Measurements from ENCODE around the gene CIB2. TPM values are rescaled to one million over a fixed set of nuclear protein-coding genes. Genes with fewer than 3 reads are reported as not detected.

CIB2 gene
- 50.6 TPM for total RNA-seq
- 11.2 TPM for polyA plus RNA-seq
- long read RNA-seq, donor 1, partial matches to known transcripts: 0 of 2 reads
- long read RNA-seq, donor 1, other reads (novel, unspliced or antisense): 0 of 2 reads
- long read RNA-seq, donor 2: 0 reads
- long read RNA-seq, donor 3, transcript CIB2-201 (6 exons, 1,598 nt): major isoform, 38 of 63 reads
- long read RNA-seq, donor 3, transcript CIB2-202 (5 exons, 1,511 nt): minor isoform, 7 of 63 reads
- long read RNA-seq, donor 3, partial matches to known transcripts: 5 of 63 reads
- long read RNA-seq, donor 3, other reads (novel, unspliced or antisense): 10 of 63 reads
- long read RNA-seq, donor 4, transcript CIB2-201 (6 exons, 1,598 nt): major isoform, 15 of 17 reads
- long read RNA-seq, donor 4, partial matches to known transcripts: 0 of 17 reads
- long read RNA-seq, donor 4, other reads (novel, unspliced or antisense): 0 of 17 reads
- long read RNA-seq, donor 5, transcript CIB2-201 (6 exons, 1,598 nt): major isoform, 16 of 26 reads
- long read RNA-seq, donor 5, partial matches to known transcripts: 6 of 26 reads
- long read RNA-seq, donor 5, other reads (novel, unspliced or antisense): 0 of 26 reads
- long read RNA-seq, donor 6, transcript CIB2-201 (6 exons, 1,598 nt): major isoform, 14 of 15 reads
- long read RNA-seq, donor 6, partial matches to known transcripts: 0 of 15 reads
- long read RNA-seq, donor 6, other reads (novel, unspliced or antisense): 0 of 15 reads
- long read RNA-seq, donor 7, transcript CIB2-201 (6 exons, 1,598 nt): major isoform, 13 of 17 reads
- long read RNA-seq, donor 7, partial matches to known transcripts: 0 of 17 reads
- long read RNA-seq, donor 7, other reads (novel, unspliced or antisense): 0 of 17 reads
- long read RNA-seq, donor 8, transcript CIB2-201 (6 exons, 1,598 nt): major isoform, 9 of 11 reads
- long read RNA-seq, donor 8, partial matches to known transcripts: 0 of 11 reads
- long read RNA-seq, donor 8, other reads (novel, unspliced or antisense): 0 of 11 reads
- long read RNA-seq, donor 9, transcript CIB2-201 (6 exons, 1,598 nt): major isoform, 10 of 10 reads
- long read RNA-seq, donor 9, partial matches to known transcripts: 0 of 10 reads
- long read RNA-seq, donor 9, other reads (novel, unspliced or antisense): 0 of 10 reads
- long read RNA-seq, donor 10, transcript CIB2-201 (6 exons, 1,598 nt): major isoform, 13 of 16 reads
- long read RNA-seq, donor 10, partial matches to known transcripts: 0 of 16 reads
- long read RNA-seq, donor 10, other reads (novel, unspliced or antisense): 0 of 16 reads

GRCh38 chr15:78131295-78132061, at the start of gene CIB2:
Gene CIB2, minus strand, starts transcription at chr15:78131445. Its CDS starts 230 bp downstream, at chr15:78131215.
- H3K9me3 ChIP-seq (ENCODE audit: control insufficient read depth in 2 of 2, insufficient read depth in 1 of 2, low read length in 1 of 2): no peaks in the 10 kb centered on the region
- peak within 1 kb of the TSS; percentile 93 to 98 for H3K27ac ChIP-seq (ENCODE audit: low read depth in 1 of 2, low read length in 1 of 2)
- peak in 8 of 9 donors; percentile 64 to 92 (median 84) for DNase-seq (ENCODE audit: low read depth in 6 of 9, low spot score in 9 of 9)
- H3K27me3 ChIP-seq (ENCODE audit: control insufficient read depth in 2 of 2, insufficient read depth in 1 of 2, low read length in 1 of 2): no peaks in the 10 kb centered on the region
- peak within 1 kb of the TSS; percentile 67 to 96 for H3K4me3 ChIP-seq (ENCODE audit: low read length in 2 of 2)
- peaks cover 36 to 64% of the 10 kb centered on the region in 2 donors for H3K4me1 ChIP-seq (ENCODE audit: control insufficient read depth in 2 of 2, insufficient read depth in 2 of 2, low read length in 2 of 2)
- H3K36me3 ChIP-seq (ENCODE audit: control insufficient read depth in 2 of 2, insufficient read depth in 2 of 2, low read length in 1 of 2): no peaks in the 10 kb centered on the region
- WGBS: under 1% methylated on average over 78 of the region's 79 CpGs

GRCh38 chr15:78179906-78180305, 48.7 kb upstream of the CIB2 start:
- DNase-seq (ENCODE audit: low read depth in 6 of 9, low spot score in 9 of 9): no peak
- peaks cover 0 to 4% of the 10 kb centered on the region in 2 donors for H3K9me3 ChIP-seq (ENCODE audit: control insufficient read depth in 2 of 2, insufficient read depth in 1 of 2, low read length in 1 of 2)
- no peaks in the 10 kb centered on the region for H3K27me3 ChIP-seq (ENCODE audit: control insufficient read depth in 2 of 2, insufficient read depth in 1 of 2, low read length in 1 of 2)
- H3K36me3 ChIP-seq (ENCODE audit: control insufficient read depth in 2 of 2, insufficient read depth in 2 of 2, low read length in 1 of 2): peaks cover 0 to 5% of the 10 kb centered on the region in 2 donors
- peaks cover 40 to 57% of the 10 kb centered on the region in 2 donors for H3K4me1 ChIP-seq (ENCODE audit: control insufficient read depth in 2 of 2, insufficient read depth in 2 of 2, low read length in 2 of 2)
- H3K27ac ChIP-seq (ENCODE audit: low read depth in 1 of 2, low read length in 1 of 2): no peak overlapping the region
- WGBS: 95% methylated on average over 5 of the region's 5 CpGs
- no peak overlapping the region for H3K4me3 ChIP-seq (ENCODE audit: low read length in 2 of 2)

- no peaks in the 10 kb centered on the region for H3K27me3 ChIP-seq (ENCODE audit: control insufficient read depth in 2 of 2, insufficient read depth in 1 of 2, low read length in 1 of 2)
- peaks cover 46 to 63% of the 10 kb centered on the region in 2 donors for H3K4me1 ChIP-seq (ENCODE audit: control insufficient read depth in 2 of 2, insufficient read depth in 2 of 2, low read length in 2 of 2)
- peaks cover 0 to 5% of the 10 kb centered on the region in 2 donors for H3K36me3 ChIP-seq (ENCODE audit: control insufficient read depth in 2 of 2, insufficient read depth in 2 of 2, low read length in 1 of 2)
- DNase-seq (ENCODE audit: low read depth in 6 of 9, low spot score in 9 of 9): no peak
- no peak overlapping the region for H3K4me3 ChIP-seq (ENCODE audit: low read length in 2 of 2)
- peaks cover 0 to 4% of the 10 kb centered on the region in 2 donors for H3K9me3 ChIP-seq (ENCODE audit: control insufficient read depth in 2 of 2, insufficient read depth in 1 of 2, low read length in 1 of 2)
- WGBS: 87% methylated on average over 12 of the region's 12 CpGs
- no peak overlapping the region for H3K27ac ChIP-seq (ENCODE audit: low read depth in 1 of 2, low read length in 1 of 2)
These were observed 48.1 kb upstream of the CIB2 start for GRCh38 chr15:78179286-78179840.

- H3K27ac ChIP-seq (ENCODE audit: low read depth in 1 of 2, low read length in 1 of 2): no peak overlapping the region
- 97% methylated on average over 6 of the region's 6 CpGs for WGBS
- H3K4me1 ChIP-seq (ENCODE audit: control insufficient read depth in 2 of 2, insufficient read depth in 2 of 2, low read length in 2 of 2): peaks cover 59 to 76% of the 10 kb centered on the region in 2 donors
- no peak overlapping the region for H3K4me3 ChIP-seq (ENCODE audit: low read length in 2 of 2)
- peaks cover 0 to 4% of the 10 kb centered on the region in 2 donors for H3K9me3 ChIP-seq (ENCODE audit: control insufficient read depth in 2 of 2, insufficient read depth in 1 of 2, low read length in 1 of 2)
- no peak for DNase-seq (ENCODE audit: low read depth in 6 of 9, low spot score in 9 of 9)
- H3K27me3 ChIP-seq (ENCODE audit: control insufficient read depth in 2 of 2, insufficient read depth in 1 of 2, low read length in 1 of 2): no peaks in the 10 kb centered on the region
- H3K36me3 ChIP-seq (ENCODE audit: control insufficient read depth in 2 of 2, insufficient read depth in 2 of 2, low read length in 1 of 2): peaks cover 3 to 5% of the 10 kb centered on the region in 2 donors
These were observed 46.8 kb upstream of the CIB2 start for GRCh38 chr15:78178064-78178463.

- Histone ChIP-seq H3K27ac (ENCODE audit: low read depth in 1 of 2, low read length in 1 of 2) (no peak overlapping the region), H3K4me1 (ENCODE audit: control insufficient read depth in 2 of 2, insufficient read depth in 2 of 2, low read length in 2 of 2) (peaks cover 65 to 81% of the 10 kb centered on the region in 2 donors), H3K36me3 (ENCODE audit: control insufficient read depth in 2 of 2, insufficient read depth in 2 of 2, low read length in 1 of 2) (peaks cover 5 to 9% of the 10 kb centered on the region in 2 donors), H3K4me3 (ENCODE audit: low read length in 2 of 2) (no peak overlapping the region), H3K27me3 (ENCODE audit: control insufficient read depth in 2 of 2, insufficient read depth in 1 of 2, low read length in 1 of 2) (no peaks in the 10 kb centered on the region), H3K9me3 (ENCODE audit: control insufficient read depth in 2 of 2, insufficient read depth in 1 of 2, low read length in 1 of 2) (peaks cover 0 to 4% of the 10 kb centered on the region in 2 donors)
- 47% methylated on average over 12 of the region's 12 CpGs for WGBS
- DNase-seq (ENCODE audit: low read depth in 6 of 9, low spot score in 9 of 9): peak in 5 of 9 donors; percentile 62 to 81 (median 70)
These were observed 46.2 kb upstream of the CIB2 start for GRCh38 chr15:78177447-78177873.

- Histone ChIP-seq H3K36me3 (ENCODE audit: control insufficient read depth in 2 of 2, insufficient read depth in 2 of 2, low read length in 1 of 2) (peaks cover 26 to 29% of the 10 kb centered on the region in 2 donors), H3K27me3 (ENCODE audit: control insufficient read depth in 2 of 2, insufficient read depth in 1 of 2, low read length in 1 of 2) (no peaks in the 10 kb centered on the region), H3K4me3 (ENCODE audit: low read length in 2 of 2) (no peak overlapping the region), H3K9me3 (ENCODE audit: control insufficient read depth in 2 of 2, insufficient read depth in 1 of 2, low read length in 1 of 2) (peaks cover 0 to 10% of the 10 kb centered on the region in 2 donors), H3K4me1 (ENCODE audit: control insufficient read depth in 2 of 2, insufficient read depth in 2 of 2, low read length in 2 of 2) (peaks cover 74 to 90% of the 10 kb centered on the region in 2 donors), H3K27ac (ENCODE audit: low read depth in 1 of 2, low read length in 1 of 2) (peak overlapping the region; percentile 22 to 91)
- DNase-seq (ENCODE audit: low read depth in 6 of 9, low spot score in 9 of 9): peak in 2 of 9 donors; percentile 51 to 73
- WGBS: 27% methylated on average over 2 of the region's 2 CpGs
These were observed 44.1 kb upstream of the CIB2 start for GRCh38 chr15:78175330-78175729.

GRCh38 chr15:78174401-78174800, 43.2 kb upstream of the CIB2 start:
- Histone ChIP-seq H3K27ac (ENCODE audit: low read depth in 1 of 2, low read length in 1 of 2) (peak overlapping the region; percentile 85 to 91), H3K36me3 (ENCODE audit: control insufficient read depth in 2 of 2, insufficient read depth in 2 of 2, low read length in 1 of 2) (peaks cover 30 to 38% of the 10 kb centered on the region in 2 donors)
- WGBS: 5% methylated on average over 9 of the region's 9 CpGs

More at GRCh38 chr15:78174401-78174800, 43.2 kb upstream of the CIB2 start:
- DNase-seq (ENCODE audit: low read depth in 6 of 9, low spot score in 9 of 9): peak in 8 of 9 donors; percentile 73 to 96 (median 85)
- Histone ChIP-seq H3K4me1 (ENCODE audit: control insufficient read depth in 2 of 2, insufficient read depth in 2 of 2, low read length in 2 of 2) (peaks cover 65 to 91% of the 10 kb centered on the region in 2 donors), H3K9me3 (ENCODE audit: control insufficient read depth in 2 of 2, insufficient read depth in 1 of 2, low read length in 1 of 2) (peaks cover 0 to 10% of the 10 kb centered on the region in 2 donors), H3K27me3 (ENCODE audit: control insufficient read depth in 2 of 2, insufficient read depth in 1 of 2, low read length in 1 of 2) (no peaks in the 10 kb centered on the region), H3K4me3 (ENCODE audit: low read length in 2 of 2) (peak overlapping the region; percentile 29 to 37)
